HG03469 (cell line): Measurements from ENCODE around the gene DDX54.

Experiments
- ATAC-seq: cut with Tn5 transposase; IDR thresholded peaks from one replicate; pipeline ENCODE4 v1.9.1; 2021; ENCODE audit warnings: mild to moderate bottlenecking, moderate library complexity, moderate number of reproducible peaks; ENCODE audit not compliant: unreplicated experiment

Gene DDX54

GRCh38 chr12:113195598-113195997 lies 10.3 kb upstream of the DDX54 start:
- no peak for ATAC-seq

GRCh38 chr12:113194971-113195391 lies 9.7 kb upstream of the DDX54 start:
- no peak for ATAC-seq

- ATAC-seq: no peak
These were observed 5.9 kb upstream of the DDX54 start for GRCh38 chr12:113191227-113191626.

- no peak for ATAC-seq
These were observed 5.5 kb upstream of the DDX54 start for GRCh38 chr12:113190761-113191160.

GRCh38 chr12:113189361-113189760 lies 4.1 kb upstream of the DDX54 start:
- no peak for ATAC-seq

GRCh38 chr12:113186666-113187325 lies 1.5 kb upstream of the DDX54 start:
- no peak for ATAC-seq

GRCh38 chr12:113186033-113186365 lies 721 bp upstream of the DDX54 start:
- ATAC-seq: no peak

GRCh38 chr12:113184900-113185179 lies 438 bp downstream of the DDX54 start:
- peak; percentile 48 for ATAC-seq

- peak; percentile 25 for ATAC-seq
These were observed 979 bp downstream of the DDX54 start for GRCh38 chr12:113184098-113184899.

- ATAC-seq: no peak
These were observed 2.2 kb downstream of the DDX54 start for GRCh38 chr12:113183030-113183589.

GRCh38 chr12:113181975-113182374 lies 3.3 kb downstream of the DDX54 start:
- ATAC-seq: no peak

- ATAC-seq: no peak
These were observed 4.9 kb downstream of the DDX54 start for GRCh38 chr12:113180333-113180732.

GRCh38 chr12:113179023-113179422 lies 6.3 kb downstream of the DDX54 start:
- ATAC-seq: no peak

GRCh38 chr12:113174461-113175384 lies 10.6 kb downstream of the DDX54 start:
- no peak for ATAC-seq

- ATAC-seq: no peak
These were observed 12.1 kb downstream of the DDX54 start for GRCh38 chr12:113173081-113173698.

- ATAC-seq: no peak
These were observed 13.1 kb downstream of the DDX54 start for GRCh38 chr12:113172185-113172584.

GRCh38 chr12:113171543-113171942 lies 13.7 kb downstream of the DDX54 start:
- no peak for ATAC-seq

GRCh38 chr12:113170926-113171325 lies 14.4 kb downstream of the DDX54 start:
- ATAC-seq: no peak

GRCh38 chr12:113170457-113170856 lies 14.8 kb downstream of the DDX54 start:
- ATAC-seq: no peak

GRCh38 chr12:113169697-113170096 lies 15.6 kb downstream of the DDX54 start:
- ATAC-seq: no peak

- no peak for ATAC-seq
These were observed 17.4 kb downstream of the DDX54 start for GRCh38 chr12:113167868-113168267.
